IPS-18c (cell line): ENCODE results near the gene SLC22A23.

ENCODE experiments used
- H3K4me3 ChIP-seq: 2 replicates; pipeline ENCODE4 v1.7.0; 2013; ENCODE audit warnings: low read depth, mild to moderate bottlenecking, low read length, moderate library complexity; ENCODE audit not compliant: insufficient read depth
- H3K9me3 ChIP-seq: one replicate; pipeline ENCODE4 v1.6.1; 2013; ENCODE audit warnings: mild to moderate bottlenecking, low read length, moderate library complexity; ENCODE audit not compliant: control insufficient read depth, insufficient read depth

SLC22A23 gene

GRCh38 chr6:3277851-3278416 is 178.9 kb downstream of the SLC22A23 start:
- no peak overlapping the region for H3K4me3 ChIP-seq
- H3K9me3 ChIP-seq, result no peaks in the 10 kb centered on the region

GRCh38 chr6:3277251-3277650 is 179.6 kb downstream of the SLC22A23 start:
- Histone ChIP-seq H3K4me3 (no peak overlapping the region), H3K9me3 (no peaks in the 10 kb centered on the region)

- Histone ChIP-seq H3K9me3 (no peaks in the 10 kb centered on the region), H3K4me3 (no peak overlapping the region)
These were observed 180.4 kb downstream of the SLC22A23 start for GRCh38 chr6:3276174-3277167.

- H3K4me3 ChIP-seq, result no peak overlapping the region
- H3K9me3 ChIP-seq, result no peaks in the 10 kb centered on the region
These were observed 182.9 kb downstream of the SLC22A23 start for GRCh38 chr6:3273707-3274521.

- no peak overlapping the region for H3K4me3 ChIP-seq
- no peaks in the 10 kb centered on the region for H3K9me3 ChIP-seq
These were observed 183.8 kb downstream of the SLC22A23 start for GRCh38 chr6:3272911-3273547.

GRCh38 chr6:3271756-3272155 is 185.1 kb downstream of the SLC22A23 start:
- Histone ChIP-seq H3K4me3 (no peak overlapping the region), H3K9me3 (no peaks in the 10 kb centered on the region)

GRCh38 chr6:3270258-3270657 is 186.6 kb downstream of the SLC22A23 start:
- Histone ChIP-seq H3K4me3 (no peak overlapping the region), H3K9me3 (no peaks in the 10 kb centered on the region)

- H3K4me3 ChIP-seq, result no peak overlapping the region
- H3K9me3 ChIP-seq, result no peaks in the 10 kb centered on the region
These were observed 187.4 kb downstream of the SLC22A23 start for GRCh38 chr6:3269281-3269975.

GRCh38 chr6:3268680-3269079 is 188.2 kb downstream of the SLC22A23 start:
- Histone ChIP-seq H3K9me3 (no peaks in the 10 kb centered on the region), H3K4me3 (no peak overlapping the region)

GRCh38 chr6:3267162-3267561 is 189.7 kb downstream of the SLC22A23 start:
- no peak overlapping the region for H3K4me3 ChIP-seq
- no peaks in the 10 kb centered on the region for H3K9me3 ChIP-seq

- no peaks in the 10 kb centered on the region for H3K9me3 ChIP-seq
- no peak overlapping the region for H3K4me3 ChIP-seq
These were observed 190.7 kb downstream of the SLC22A23 start for GRCh38 chr6:3266170-3266569.

GRCh38 chr6:3265671-3266070 is 191.2 kb downstream of the SLC22A23 start:
- no peak overlapping the region for H3K4me3 ChIP-seq
- H3K9me3 ChIP-seq, result no peaks in the 10 kb centered on the region

GRCh38 chr6:3264356-3264755 is 192.5 kb downstream of the SLC22A23 start:
- no peaks in the 10 kb centered on the region for H3K9me3 ChIP-seq
- H3K4me3 ChIP-seq, result no peak overlapping the region

GRCh38 chr6:3263096-3263495 is 193.8 kb downstream of the SLC22A23 start:
- Histone ChIP-seq H3K4me3 (no peak overlapping the region), H3K9me3 (no peaks in the 10 kb centered on the region)

GRCh38 chr6:3261921-3262320 is 194.9 kb downstream of the SLC22A23 start:
- Histone ChIP-seq H3K4me3 (no peak overlapping the region), H3K9me3 (no peaks in the 10 kb centered on the region)

GRCh38 chr6:3261518-3261820 is 195.4 kb downstream of the SLC22A23 start:
- Histone ChIP-seq H3K9me3 (no peaks in the 10 kb centered on the region), H3K4me3 (no peak overlapping the region)
